Measurements from ENCODE around the gene FAF1.

Gene FAF1

GRCh38 chr1:50637460-50637859 lies 322.6 kb downstream of the FAF1 start:
- no peak for DNase-seq (ENCODE audit: low read depth in 2 of 2)

- no peak for DNase-seq (ENCODE audit: low read depth in 2 of 2)
Observed at GRCh38 chr1:50634251-50634650, 325.8 kb downstream of the FAF1 start.

GRCh38 chr1:50633465-50633864 lies 326.6 kb downstream of the FAF1 start:
- DNase-seq (ENCODE audit: low read depth in 2 of 2), result no peak

GRCh38 chr1:50631161-50631560 lies 328.9 kb downstream of the FAF1 start:
- DNase-seq (ENCODE audit: low read depth in 2 of 2), result no peak

- DNase-seq (ENCODE audit: low read depth in 2 of 2), result no peak
Observed at GRCh38 chr1:50622259-50622658, 337.8 kb downstream of the FAF1 start.

GRCh38 chr1:50620680-50621329 lies 339.3 kb downstream of the FAF1 start:
- DNase-seq (ENCODE audit: low read depth in 2 of 2), result no peak

- DNase-seq (ENCODE audit: low read depth in 2 of 2), result no peak
Observed at GRCh38 chr1:50615036-50615750, 344.9 kb downstream of the FAF1 start.

GRCh38 chr1:50611675-50612074 lies 348.4 kb downstream of the FAF1 start:
- DNase-seq (ENCODE audit: low read depth in 2 of 2), result no peak

GRCh38 chr1:50610563-50610962 lies 349.5 kb downstream of the FAF1 start:
- DNase-seq (ENCODE audit: low read depth in 2 of 2), result no peak

- no peak for DNase-seq (ENCODE audit: low read depth in 2 of 2)
Observed at GRCh38 chr1:50609508-50609907, 350.6 kb downstream of the FAF1 start.

GRCh38 chr1:50605186-50605875 lies 354.7 kb downstream of the FAF1 start:
- DNase-seq (ENCODE audit: low read depth in 2 of 2), result no peak

- no peak for DNase-seq (ENCODE audit: low read depth in 2 of 2)
Observed at GRCh38 chr1:50604580-50604979, 355.5 kb downstream of the FAF1 start.

- no peak for DNase-seq (ENCODE audit: low read depth in 2 of 2)
Observed at GRCh38 chr1:50603274-50604271, 356.5 kb downstream of the FAF1 start.

- no peak for DNase-seq (ENCODE audit: low read depth in 2 of 2)
Observed at GRCh38 chr1:50599546-50599945, 360.5 kb downstream of the FAF1 start.

- DNase-seq (ENCODE audit: low read depth in 2 of 2), result no peak
Observed at GRCh38 chr1:50595874-50596273, 364.2 kb downstream of the FAF1 start.

- DNase-seq (ENCODE audit: low read depth in 2 of 2), result no peak
Observed at GRCh38 chr1:50593515-50593914, 366.6 kb downstream of the FAF1 start.

- DNase-seq (ENCODE audit: low read depth in 2 of 2), result no peak
Observed at GRCh38 chr1:50591598-50591997, 368.5 kb downstream of the FAF1 start.

- no peak for DNase-seq (ENCODE audit: low read depth in 2 of 2)
Observed at GRCh38 chr1:50582346-50582745, 377.7 kb downstream of the FAF1 start.

GRCh38 chr1:50570066-50570468 lies 390.0 kb downstream of the FAF1 start:
- no peak for DNase-seq (ENCODE audit: low read depth in 2 of 2)

- DNase-seq (ENCODE audit: low read depth in 2 of 2), result no peak
Observed at GRCh38 chr1:50568782-50569181, 391.3 kb downstream of the FAF1 start.

GRCh38 chr1:50566405-50566804 lies 393.7 kb downstream of the FAF1 start:
- no peak for DNase-seq (ENCODE audit: low read depth in 2 of 2)

GRCh38 chr1:50564417-50564816 lies 395.6 kb downstream of the FAF1 start:
- DNase-seq (ENCODE audit: low read depth in 2 of 2), result no peak
